Fibroblast of pulmonary artery (primary cell): ENCODE measurements around the gene C4orf50.
"Not testable (repeated sequence)": the region's sequence is repeated elsewhere in the genome, so short reads cannot be mapped to it uniquely, and the experiment has no call there.

ENCODE experiments used
- DNase-seq: peaks from one replicate; pipeline ENCODE4 v3.0.0-alpha.2; 2010; ENCODE audit warnings: low read depth
- H3K4me3 ChIP-seq: replicated peaks from 2 replicates; pipeline ENCODE4 v1.5.1; 2011; ENCODE audit warnings: low read depth, mild to moderate bottlenecking, control low read depth, low read length, moderate library complexity
- TF ChIP-seq, protein P1 (sequence below): IDR thresholded peaks from 2 replicates; pipeline ENCODE4 v1.5.1; 2011; ENCODE audit warnings: mild to moderate bottlenecking, control low read depth, low read length, inconsistent platforms; ENCODE audit errors: missing control alignments

C4orf50 gene

DNA sequence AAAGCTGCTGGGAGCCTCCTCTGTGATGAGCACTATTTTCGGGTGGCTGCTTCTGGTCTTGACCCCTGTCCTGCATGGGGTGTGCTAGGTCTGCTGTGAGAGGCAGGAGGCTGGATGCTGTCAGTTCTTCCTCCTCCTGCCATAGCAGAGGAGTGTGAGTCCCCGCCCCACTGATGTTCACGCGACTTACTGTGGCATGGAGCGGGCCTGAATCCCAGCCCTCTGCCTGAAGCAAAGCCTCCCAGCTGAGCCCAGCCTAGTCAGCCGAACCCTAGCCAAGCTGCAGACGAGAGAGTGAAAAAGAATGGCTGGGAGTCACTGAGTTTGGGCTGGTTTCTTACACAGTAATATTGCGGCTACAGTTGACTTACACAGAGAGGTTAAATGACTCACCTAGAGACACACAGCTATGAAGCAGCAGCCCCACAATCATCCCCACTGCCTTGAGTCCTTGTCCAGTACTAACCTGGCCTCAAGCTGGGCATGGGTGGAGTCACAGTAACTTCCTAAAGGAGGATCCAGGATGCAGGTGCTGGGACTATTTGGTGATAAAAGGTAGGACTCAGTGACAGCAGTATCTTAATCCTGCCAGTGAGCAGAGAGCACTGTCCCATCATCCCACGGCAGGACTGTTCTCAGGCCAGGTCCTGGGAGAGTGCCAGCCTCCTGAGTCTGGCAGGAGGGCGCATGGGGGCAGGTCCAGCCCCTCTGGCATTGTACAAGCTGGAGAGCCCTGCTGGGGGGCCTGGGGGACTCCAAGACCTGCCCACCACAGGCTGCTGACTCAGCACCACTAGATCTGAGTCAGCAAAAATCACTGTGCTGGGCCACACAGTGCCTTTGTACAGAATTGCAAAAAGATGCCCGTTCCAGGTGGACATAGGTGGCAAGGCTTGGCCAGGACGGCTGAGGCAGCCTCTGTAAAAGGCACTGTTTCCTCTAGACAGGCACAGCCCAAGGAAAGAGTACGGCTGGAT lies 65.0 kb downstream of the C4orf50 start:
- TF ChIP-seq, protein P1, sequence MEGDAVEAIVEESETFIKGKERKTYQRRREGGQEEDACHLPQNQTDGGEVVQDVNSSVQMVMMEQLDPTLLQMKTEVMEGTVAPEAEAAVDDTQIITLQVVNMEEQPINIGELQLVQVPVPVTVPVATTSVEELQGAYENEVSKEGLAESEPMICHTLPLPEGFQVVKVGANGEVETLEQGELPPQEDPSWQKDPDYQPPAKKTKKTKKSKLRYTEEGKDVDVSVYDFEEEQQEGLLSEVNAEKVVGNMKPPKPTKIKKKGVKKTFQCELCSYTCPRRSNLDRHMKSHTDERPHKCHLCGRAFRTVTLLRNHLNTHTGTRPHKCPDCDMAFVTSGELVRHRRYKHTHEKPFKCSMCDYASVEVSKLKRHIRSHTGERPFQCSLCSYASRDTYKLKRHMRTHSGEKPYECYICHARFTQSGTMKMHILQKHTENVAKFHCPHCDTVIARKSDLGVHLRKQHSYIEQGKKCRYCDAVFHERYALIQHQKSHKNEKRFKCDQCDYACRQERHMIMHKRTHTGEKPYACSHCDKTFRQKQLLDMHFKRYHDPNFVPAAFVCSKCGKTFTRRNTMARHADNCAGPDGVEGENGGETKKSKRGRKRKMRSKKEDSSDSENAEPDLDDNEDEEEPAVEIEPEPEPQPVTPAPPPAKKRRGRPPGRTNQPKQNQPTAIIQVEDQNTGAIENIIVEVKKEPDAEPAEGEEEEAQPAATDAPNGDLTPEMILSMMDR: no peak
- H3K4me3 ChIP-seq: no peak overlapping the region
- no peak for DNase-seq

DNA sequence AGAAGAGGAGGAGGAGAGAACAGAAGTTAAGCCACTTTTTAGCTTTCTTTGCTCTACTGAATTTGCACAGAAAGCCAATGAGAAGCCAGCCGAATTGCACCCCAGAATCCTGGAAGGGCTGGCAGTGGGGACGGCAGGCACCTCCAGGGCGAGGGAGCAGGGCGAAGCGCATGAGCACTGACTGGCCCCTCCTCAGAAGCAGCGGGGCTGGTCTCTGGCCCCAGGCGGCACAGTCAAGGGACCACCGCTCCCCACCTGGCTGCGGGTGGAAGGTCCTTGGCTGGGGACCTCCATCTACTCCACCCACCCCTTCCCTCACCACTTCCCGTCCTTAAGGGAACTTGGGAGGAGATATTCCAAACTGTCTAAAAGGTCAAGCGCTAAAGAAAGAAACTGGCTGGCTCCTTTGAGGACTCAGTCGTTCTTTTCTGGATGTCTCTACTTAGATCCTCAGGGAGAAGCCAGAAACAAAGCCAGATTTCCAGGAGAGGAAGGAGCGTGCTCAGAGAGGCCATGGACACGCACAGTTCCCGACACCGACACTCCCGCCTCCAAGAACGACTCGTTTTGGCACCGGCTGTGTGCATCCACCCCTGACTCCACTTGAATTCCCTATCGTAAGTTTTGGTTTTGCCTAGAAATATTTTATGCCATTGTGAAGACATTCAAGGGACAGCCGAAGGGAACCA lies 65.8 kb downstream of the C4orf50 start:
- TF ChIP-seq, protein P1: no peak
- no peak overlapping the region for H3K4me3 ChIP-seq

DNA sequence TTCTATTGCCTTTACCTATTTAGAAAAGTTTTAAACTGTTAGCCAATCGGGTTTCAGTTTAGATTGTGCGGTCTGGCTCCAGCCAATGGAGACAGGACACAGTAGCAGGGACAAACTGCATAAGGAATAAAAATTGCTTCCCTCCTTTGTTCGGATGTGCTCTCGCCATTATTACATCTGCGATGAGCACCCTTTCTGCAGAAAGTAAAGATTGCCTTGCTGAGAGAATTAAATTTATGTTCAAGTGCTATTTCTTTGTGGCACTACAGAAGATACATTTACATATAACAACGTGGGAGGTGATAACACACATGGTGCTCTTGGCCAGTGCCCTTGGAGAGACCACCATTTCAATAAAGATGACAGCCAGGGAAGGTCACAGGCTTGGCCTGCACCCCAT lies 71.6 kb downstream of the C4orf50 start:
- DNase-seq, H3K4me3 ChIP-seq: not testable (repeated sequence)

More for the DNA sequence above, 65.8 kb downstream of the C4orf50 start:
- no peak for DNase-seq

DNA sequence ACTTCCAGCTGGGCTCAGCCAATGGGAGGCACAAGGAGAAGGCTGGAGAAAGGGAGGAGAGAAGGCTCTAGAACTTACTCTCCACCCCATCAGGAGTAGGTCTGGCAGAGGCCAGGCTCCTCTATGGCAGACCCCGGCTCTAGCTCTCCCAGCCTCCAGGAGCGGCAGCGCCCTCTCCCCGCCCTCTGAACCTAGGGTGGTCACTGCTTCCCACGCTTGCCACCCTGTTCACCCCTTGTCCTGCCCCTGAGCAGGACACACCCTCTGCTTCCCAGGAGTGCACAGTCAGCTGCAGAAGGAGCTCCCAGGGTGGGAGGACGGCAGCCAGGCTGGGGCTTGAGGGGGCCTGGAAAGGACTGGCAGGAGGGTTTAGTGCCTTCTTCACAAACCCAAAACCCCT lies 72.3 kb downstream of the C4orf50 start:
- H3K4me3 ChIP-seq: no peak overlapping the region
- DNase-seq: no peak
- TF ChIP-seq, protein P1: no peak

DNA sequence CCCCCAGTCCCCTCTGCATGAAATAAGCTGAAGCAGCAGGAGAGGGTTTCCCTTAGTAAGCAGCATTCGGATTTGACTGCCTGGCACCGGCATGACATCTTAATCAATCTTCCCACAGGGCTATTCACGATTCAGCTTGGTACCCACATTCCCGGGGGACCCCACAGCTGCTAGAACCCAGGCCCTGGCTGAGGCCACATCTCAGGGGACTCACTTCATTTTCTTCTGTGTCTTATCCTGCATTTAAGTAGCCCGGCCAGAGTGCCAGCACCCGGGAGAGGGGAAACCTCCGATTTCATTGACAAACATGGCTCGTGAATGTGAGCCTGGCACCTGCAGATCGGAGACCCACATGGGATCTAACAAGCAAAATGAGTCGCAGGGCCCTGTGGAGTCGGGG lies 73.1 kb downstream of the C4orf50 start:
- no peak for DNase-seq
- no peak overlapping the region for H3K4me3 ChIP-seq
- TF ChIP-seq, protein P1: no peak

DNA sequence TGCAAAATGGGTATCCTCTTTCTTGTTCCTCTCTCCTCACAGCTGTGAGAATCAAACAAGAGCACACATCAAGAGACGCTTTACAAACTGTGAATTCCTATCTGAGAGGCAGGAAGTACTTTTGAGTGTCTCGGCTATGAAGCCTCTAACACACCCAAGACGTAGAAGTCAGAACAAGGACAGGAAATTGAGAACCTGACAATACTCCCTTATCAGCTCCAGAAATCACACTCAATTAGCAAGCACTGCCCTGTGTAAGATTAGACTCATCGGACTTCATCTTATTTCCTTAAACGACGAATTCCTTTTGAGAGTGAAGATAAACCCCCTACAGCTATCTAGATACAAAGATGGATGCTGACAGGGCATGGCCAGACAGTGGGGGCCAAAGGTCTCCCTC lies 74.7 kb downstream of the C4orf50 start:
- no peak for DNase-seq
- TF ChIP-seq, protein P1: no peak
- no peak overlapping the region for H3K4me3 ChIP-seq

DNA sequence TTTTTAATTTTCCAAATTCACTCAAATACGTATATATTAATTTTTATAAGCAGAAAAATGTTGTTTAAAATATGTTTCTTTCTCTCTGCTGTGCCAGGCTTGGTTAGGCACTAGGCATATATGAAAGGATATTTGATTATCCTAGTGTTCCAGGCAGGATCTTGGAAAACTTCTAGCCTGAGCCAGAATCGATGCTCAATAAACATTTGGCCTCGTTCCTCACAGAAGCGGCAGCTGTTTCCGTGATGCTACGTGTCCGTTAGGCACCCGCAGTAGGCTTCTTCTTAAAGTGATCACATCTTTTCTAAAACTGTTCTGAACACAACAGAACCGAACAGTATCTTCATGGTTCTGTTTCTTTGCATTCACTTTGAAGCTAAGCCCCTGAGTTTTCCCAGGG lies 75.3 kb downstream of the C4orf50 start:
- no peak for DNase-seq
- no peak overlapping the region for H3K4me3 ChIP-seq
- TF ChIP-seq, protein P1: no peak
